ENCODE results near the gene BAZ2A.

BAZ2A gene

DNA sequence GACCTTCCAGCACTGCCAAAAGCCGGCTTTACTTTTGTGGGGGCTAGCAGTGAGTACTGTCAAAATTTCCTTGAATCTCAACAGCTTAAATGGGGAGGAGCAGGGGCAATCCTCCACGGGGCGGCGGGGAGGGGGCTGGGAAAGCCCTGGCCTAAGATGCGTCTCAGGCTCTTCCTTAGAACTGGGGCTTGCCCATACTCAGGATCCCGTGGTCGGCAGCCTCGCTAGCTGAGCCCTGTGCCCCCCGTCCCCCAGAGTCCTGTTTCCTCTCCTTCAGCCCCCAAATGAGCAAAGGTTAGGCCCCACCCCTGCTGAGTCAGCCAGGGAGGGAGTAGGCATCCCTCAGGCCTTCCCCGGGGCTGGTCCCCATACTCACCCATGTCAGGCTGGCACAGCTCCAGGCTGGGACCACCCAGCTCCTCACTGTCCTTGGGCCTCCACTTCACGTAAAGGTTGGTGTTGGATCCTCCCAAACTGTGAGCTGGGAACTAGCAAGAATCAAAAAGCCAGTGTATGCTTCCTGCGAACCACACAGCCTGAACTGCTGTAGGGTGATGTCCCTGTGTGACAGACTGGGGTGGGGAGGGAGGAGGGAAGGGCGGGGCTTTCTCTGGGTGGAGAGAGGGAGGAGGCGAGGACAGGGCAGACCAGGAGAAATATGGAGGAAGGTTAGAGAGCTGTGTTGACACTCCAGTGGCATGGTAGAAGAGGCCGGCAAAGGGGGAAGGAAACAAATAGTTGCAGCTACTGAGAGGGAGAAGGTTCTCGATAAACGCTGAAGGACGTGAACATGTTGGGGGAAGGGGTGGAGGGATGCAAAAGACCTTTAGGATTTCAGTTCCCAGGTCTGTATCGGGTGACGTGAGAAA lies 5.9 kb upstream of the BAZ2A start:
- peak; percentile 95 for DNase-seq (ENCODE audit: low spot score)

GRCh38 chr12:56634837-56635791 lies 5.0 kb upstream of the BAZ2A start:
- DNase-seq (ENCODE audit: low spot score): peak; percentile 76

DNA sequence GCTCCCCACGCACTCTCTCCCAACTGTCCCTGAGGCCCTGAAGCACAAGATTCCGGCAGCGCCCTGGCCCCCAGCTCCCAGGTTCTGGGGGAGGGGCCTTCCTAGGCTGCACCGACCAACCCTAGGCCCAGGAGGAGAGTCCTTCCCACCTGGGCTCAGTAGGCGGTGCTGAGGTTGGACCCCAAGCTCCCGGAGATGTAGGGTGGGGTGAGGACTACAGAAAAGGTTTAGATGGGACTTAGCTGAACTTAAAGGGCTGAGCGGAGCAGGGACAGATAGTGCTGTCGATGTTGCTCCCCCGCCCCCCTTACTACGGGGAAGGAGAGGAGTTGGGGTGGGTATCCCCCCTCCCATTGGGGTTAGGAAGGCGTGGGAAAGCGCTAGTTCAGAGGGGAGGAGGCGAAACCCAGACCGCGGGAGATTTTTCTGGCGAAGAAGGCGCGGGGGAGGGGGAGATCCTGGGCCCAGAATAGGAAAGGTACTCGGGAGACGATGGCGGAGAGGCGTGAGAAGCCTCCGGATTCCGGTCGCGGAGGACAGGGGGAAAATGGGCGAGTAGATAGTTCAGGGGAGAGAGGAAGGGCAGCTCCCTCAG lies 4.2 kb upstream of the BAZ2A start:
- DNase-seq (ENCODE audit: low spot score): peak; percentile 37

GRCh38 chr12:56633468-56634241 lies 3.5 kb upstream of the BAZ2A start:
- DNase-seq (ENCODE audit: low spot score): peak; percentile 22

- peak; percentile 15 for DNase-seq (ENCODE audit: low spot score)
These were observed 2.8 kb upstream of the BAZ2A start for GRCh38 chr12:56632701-56633467.

- DNase-seq (ENCODE audit: low spot score): peak; percentile 42
These were observed 1.9 kb upstream of the BAZ2A start for GRCh38 chr12:56631790-56632700.

DNA sequence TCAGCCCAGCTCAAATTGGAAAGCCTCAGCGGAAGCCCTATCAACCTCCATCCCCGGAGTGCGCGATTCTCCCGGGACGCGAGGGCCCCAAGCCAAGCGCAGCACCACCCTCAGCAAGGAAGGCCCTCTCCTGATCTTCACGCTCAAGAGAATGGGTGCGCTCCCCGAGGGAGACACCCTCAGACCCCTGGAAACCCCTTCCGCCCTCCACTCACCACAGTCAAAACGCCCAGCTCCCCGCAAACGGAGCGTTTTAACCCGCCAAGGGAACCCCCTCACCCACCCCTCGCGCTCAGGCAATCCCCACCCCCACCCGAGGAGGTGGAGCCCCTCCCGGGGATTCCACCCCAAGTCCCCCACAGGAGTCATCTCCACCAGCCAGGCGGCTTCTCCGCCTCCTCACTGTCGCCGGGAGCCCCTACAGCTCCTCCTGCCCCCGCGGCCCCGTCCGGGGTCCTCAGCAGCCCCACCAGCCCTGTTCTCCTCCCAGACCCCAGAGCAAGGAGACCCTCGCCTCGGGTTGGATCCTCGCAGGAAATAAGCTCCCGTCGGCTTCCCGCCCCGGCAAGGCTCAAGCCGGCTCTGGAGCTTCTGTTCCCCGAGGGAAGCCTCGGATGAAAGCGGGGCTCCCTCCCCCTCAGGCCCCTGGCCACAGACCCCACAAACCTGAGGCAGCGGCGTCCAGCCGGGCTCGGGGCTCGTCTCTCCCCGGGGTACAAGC lies 507 bp downstream of the BAZ2A start:
- DNase-seq (ENCODE audit: low spot score): peak; percentile 28

- peak; percentile 70 for DNase-seq (ENCODE audit: low spot score)
These were observed 1.3 kb downstream of the BAZ2A start for GRCh38 chr12:56628671-56629458.

DNA sequence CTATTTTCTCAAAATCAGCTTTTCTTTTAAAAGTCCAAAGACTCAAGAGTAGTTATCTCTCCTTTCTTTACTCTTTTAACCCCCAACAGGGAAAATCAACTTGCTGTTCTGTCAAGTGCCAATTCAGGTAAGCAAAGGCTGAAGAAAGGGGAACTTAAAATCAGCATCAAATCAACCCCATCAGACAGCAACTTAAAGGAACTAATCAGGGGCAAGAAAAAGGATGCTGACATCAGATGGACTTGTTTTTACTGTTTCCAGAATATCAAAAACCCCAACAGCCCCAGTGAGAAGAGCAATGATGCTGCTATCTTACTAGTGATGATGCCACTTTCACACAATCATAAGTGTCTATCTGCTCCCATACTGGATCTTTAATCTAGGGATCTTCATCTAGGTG lies 3.4 kb downstream of the BAZ2A start:
- no peak for DNase-seq (ENCODE audit: low spot score)

DNA sequence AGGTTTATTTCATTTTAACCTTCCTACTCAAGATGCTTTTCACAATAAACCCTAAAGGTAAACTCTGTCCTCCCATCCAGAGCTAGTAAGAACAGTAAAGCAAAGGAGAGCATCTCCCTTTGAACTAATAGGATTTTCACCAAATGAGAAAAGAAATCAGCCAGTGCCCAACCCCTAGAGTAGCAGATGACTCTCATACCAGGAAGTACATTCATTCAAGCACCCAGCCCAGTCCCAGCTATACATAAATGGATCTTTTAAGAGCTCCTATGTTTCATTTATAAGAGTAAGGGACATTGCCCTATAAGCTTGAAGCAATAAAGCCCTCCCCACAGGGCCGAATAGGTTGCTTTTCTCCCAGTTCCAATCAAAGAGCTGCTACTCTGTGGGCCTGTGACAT lies 7.6 kb downstream of the BAZ2A start:
- no peak for DNase-seq (ENCODE audit: low spot score)

DNA sequence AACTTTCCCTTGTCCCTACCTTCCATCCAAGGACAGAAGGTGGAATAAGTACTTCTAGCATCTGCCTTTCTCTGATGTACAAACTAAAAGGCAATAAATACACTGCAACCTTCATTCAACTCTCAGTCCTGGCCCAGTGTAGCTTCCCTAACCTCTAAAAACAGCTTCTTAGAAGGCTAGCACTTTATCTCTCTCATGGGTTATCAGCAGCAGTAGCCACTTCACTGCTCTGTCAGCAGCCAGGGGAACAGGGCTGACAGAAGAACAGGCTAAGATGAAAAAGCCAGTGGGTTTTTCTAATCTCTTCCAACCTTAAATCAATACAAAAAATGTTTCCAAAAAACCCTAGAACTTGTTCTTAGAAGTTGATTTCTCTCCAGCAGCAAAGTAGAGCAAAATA lies 13.2 kb downstream of the BAZ2A start:
- no peak for DNase-seq (ENCODE audit: low spot score)

GRCh38 chr12:56616244-56616643 lies 13.9 kb downstream of the BAZ2A start:
- no peak for DNase-seq (ENCODE audit: low spot score)

DNA sequence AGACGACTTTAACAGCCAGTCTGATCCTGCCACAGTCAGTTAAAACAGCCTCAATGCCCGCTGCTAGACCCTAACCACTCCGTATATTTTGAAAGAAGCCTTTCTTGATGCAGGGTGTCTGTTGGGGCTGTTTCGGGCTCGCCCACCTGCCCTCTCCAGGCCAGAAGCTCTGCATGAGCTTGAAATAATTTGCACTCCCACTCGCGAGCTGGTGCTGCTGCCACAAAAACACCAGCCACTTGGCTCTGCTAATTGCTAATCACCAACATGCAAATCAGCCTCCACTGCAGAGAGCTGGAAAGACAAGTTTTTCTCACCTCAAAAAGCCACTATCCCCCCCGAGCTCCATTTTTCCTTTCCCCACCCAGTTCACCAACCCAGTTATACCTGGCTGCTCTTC lies 15.5 kb downstream of the BAZ2A start:
- DNase-seq (ENCODE audit: low spot score): no peak

DNA sequence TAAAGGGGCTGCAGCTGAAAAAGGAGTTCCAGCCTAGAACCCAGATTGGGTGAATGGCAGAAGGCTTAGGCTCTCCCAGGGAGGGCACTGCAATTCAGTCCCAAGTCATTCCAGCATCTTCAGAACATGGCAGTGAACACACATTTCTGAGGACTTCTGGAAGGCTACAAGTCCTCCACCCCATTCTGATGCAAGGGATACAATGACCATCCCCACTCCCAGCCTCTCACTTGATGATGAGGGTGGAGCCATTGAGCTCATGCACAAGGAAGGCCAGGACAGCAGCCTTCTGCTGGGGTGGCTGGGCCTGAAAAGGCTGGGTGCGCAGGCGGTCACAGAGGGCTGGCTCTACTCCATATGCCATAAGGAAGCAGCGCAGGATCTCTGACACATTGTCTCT lies 25.8 kb downstream of the BAZ2A start:
- DNase-seq (ENCODE audit: low spot score): no peak

DNA sequence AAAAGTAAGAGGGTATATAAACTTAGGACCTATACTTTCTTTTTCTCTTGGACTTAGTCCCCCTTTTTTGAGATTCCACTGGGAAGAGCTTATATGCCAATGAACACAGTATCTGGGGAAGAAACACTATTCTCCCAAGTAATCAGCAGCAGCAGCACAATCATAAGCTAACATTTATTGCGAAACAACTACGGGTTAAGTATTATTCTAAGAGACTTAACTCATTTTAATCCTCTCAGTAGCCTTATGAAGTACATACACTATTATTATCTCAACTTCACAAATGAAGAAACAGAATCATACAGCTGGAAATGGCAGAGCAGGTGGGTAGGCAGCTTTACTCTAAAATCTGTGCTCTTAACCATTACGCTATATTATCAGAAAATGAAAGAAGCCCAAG lies 27.9 kb downstream of the BAZ2A start:
- DNase-seq (ENCODE audit: low spot score): no peak

- no peak for DNase-seq (ENCODE audit: low spot score)
These were observed 28.6 kb downstream of the BAZ2A start for GRCh38 chr12:56601503-56601902.

DNA sequence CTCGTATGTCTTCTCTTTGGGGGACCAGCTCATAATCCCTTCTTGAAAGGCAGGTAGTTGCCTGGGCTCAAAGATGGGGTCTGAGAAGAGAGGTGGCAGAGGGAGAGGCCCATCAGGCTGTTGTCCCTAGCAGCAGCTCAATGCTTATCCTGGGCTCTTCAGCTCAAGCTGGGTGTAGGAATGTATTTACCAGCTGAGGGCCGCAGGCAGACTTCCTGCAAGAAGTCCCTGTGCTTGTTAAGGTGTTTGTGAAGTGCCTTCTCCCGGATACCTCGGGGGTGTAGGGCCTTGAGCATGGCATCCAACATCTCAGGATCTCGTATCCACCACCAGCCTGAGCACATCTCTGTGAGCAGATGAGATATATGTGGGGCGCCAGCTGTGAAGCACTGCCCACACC lies 29.4 kb downstream of the BAZ2A start:
- no peak for DNase-seq (ENCODE audit: low spot score)

DNA sequence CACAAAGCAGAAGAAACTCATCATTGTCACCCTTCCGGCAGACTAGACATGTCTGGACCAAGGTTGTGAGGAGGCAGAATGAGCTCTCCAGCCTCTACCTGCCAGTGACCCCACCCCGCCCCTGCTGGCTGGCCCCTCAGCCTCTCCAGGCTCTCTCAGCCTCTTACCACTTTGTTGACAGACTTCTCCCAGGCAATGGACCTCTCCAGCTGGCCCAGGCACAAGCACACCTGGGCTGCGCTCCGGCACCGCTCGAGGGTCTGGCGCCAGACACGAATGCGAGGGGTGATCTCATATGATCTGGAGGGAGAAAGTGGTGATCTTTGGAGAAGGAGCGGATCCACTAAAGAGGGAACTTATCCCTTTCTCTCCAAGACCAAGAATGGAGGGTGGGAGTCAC lies 30.3 kb downstream of the BAZ2A start:
- no peak for DNase-seq (ENCODE audit: low spot score)
